ENCODE measurements around the gene BLOC1S5. TPM values are rescaled to one million over a fixed set of nuclear protein-coding genes. Genes with fewer than 3 reads are reported as not detected.
"Not testable (repeated sequence)": the region's sequence is repeated elsewhere in the genome, so short reads cannot be mapped to it uniquely, and the experiment has no call there.

The BLOC1S5 gene
- total and polyA plus RNA-seq, 8 donors, result 0.29 to 31.2 (median 7.2) TPM

GRCh38 chr6:8054276-8054675 is 9.9 kb downstream of the BLOC1S5 start:
- DNase-seq, result no peak
- no peaks in the 10 kb centered on the region for H3K27me3 ChIP-seq
- H3K36me3 ChIP-seq, result peaks cover 0 to 37% (median 35%) of the 10 kb centered on the region in 4 donors
- 87 to 97% (median 93%) methylated on average over 2 of the region's 2 CpGs for WGBS, 5 donors
- H3K9me3 ChIP-seq, result no peaks in the 10 kb centered on the region
- intact Hi-C loops (cut with DNase I; ENCODE audit: low total_unique reads), result no loop called here
- no peak for TF ChIP-seq POLR2A (IDR thresholded peaks at IDR 0.05)
- peaks cover 0 to 8% (median 0%) of the 10 kb centered on the region in 4 donors for H3K4me1 ChIP-seq
- no peak overlapping the region for H3K4me3 ChIP-seq
- no peak overlapping the region for H3K27ac ChIP-seq

- Histone ChIP-seq H3K27me3 (no peaks in the 10 kb centered on the region), H3K27ac (peak overlapping the region in 1 of 5 donors; percentile 39), H3K4me3 (no peak overlapping the region), H3K4me1 (peaks cover 0 to 8% (median 2%) of the 10 kb centered on the region in 4 donors), H3K36me3 (peaks cover 0 to 26% (median 11%) of the 10 kb centered on the region in 4 donors), H3K9me3 (peaks cover 0 to 8% (median 0%) of the 10 kb centered on the region in 4 donors)
- 66 to 81% (median 76%) methylated on average over 3 of the region's 3 CpGs for WGBS, 5 donors
- TF ChIP-seq, protein P1, sequence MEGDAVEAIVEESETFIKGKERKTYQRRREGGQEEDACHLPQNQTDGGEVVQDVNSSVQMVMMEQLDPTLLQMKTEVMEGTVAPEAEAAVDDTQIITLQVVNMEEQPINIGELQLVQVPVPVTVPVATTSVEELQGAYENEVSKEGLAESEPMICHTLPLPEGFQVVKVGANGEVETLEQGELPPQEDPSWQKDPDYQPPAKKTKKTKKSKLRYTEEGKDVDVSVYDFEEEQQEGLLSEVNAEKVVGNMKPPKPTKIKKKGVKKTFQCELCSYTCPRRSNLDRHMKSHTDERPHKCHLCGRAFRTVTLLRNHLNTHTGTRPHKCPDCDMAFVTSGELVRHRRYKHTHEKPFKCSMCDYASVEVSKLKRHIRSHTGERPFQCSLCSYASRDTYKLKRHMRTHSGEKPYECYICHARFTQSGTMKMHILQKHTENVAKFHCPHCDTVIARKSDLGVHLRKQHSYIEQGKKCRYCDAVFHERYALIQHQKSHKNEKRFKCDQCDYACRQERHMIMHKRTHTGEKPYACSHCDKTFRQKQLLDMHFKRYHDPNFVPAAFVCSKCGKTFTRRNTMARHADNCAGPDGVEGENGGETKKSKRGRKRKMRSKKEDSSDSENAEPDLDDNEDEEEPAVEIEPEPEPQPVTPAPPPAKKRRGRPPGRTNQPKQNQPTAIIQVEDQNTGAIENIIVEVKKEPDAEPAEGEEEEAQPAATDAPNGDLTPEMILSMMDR (IDR thresholded peaks at IDR 0.05), result no peak
- no peak for DNase-seq
- intact Hi-C loops (cut with DNase I; ENCODE audit: low total_unique reads), result no loop called here
Measured at GRCh38 chr6:8047541-8048292, 16.5 kb downstream of the BLOC1S5 start.

GRCh38 chr6:8045769-8046168 is 18.4 kb downstream of the BLOC1S5 start:
- H3K4me3 ChIP-seq; H3K9me3 ChIP-seq; intact Hi-C loops (cut with DNase I; ENCODE audit: low total_unique reads); H3K27me3 ChIP-seq; H3K4me1 ChIP-seq; DNase-seq; H3K27ac ChIP-seq: not testable (repeated sequence)
- peaks cover 0 to 30% (median 12%) of the 10 kb centered on the region in 4 donors for H3K36me3 ChIP-seq
- WGBS, 5 donors, result 72 to 88% (median 75%) methylated on average over 4 of the region's 4 CpGs

- no peak overlapping the region for H3K27ac ChIP-seq
- WGBS, 5 donors, result 63 to 83% (median 64%) methylated on average over 3 of the region's 3 CpGs
- intact Hi-C loops (cut with DNase I; ENCODE audit: low total_unique reads), result no loop called here
- peaks cover 0 to 46% (median 30%) of the 10 kb centered on the region in 4 donors for H3K36me3 ChIP-seq
- TF ChIP-seq EP300 (IDR thresholded peaks at IDR 0.05) (no peak), POLR2A (IDR thresholded peaks at IDR 0.05) (no peak), POLR2AphosphoS5 (IDR thresholded peaks at IDR 0.05) (no peak)
- TF ChIP-seq, protein P1 (IDR thresholded peaks at IDR 0.05), result no peak
- peaks cover 0 to 8% (median 0%) of the 10 kb centered on the region in 4 donors for H3K9me3 ChIP-seq
- no peak for DNase-seq
- no peaks in the 10 kb centered on the region for H3K27me3 ChIP-seq
- H3K4me1 ChIP-seq, result peaks cover 0 to 7% (median 0%) of the 10 kb centered on the region in 4 donors
- H3K4me3 ChIP-seq, result no peak overlapping the region
Measured at GRCh38 chr6:8043221-8043620, 21.0 kb downstream of the BLOC1S5 start.

- TF ChIP-seq POLR2AphosphoS5 (IDR thresholded peaks at IDR 0.05), result no peak
- no peak for TF ChIP-seq POLR2A (IDR thresholded peaks at IDR 0.05)
- TF ChIP-seq EP300 (IDR thresholded peaks at IDR 0.05), result no peak
- TF ChIP-seq, protein P1 (IDR thresholded peaks at IDR 0.05), result no peak
- no peak overlapping the region for H3K4me3 ChIP-seq
- 95 to 96% (median 95%) methylated on average over 9 of the region's 9 CpGs for WGBS, 5 donors
- peaks cover 0 to 8% (median 0%) of the 10 kb centered on the region in 4 donors for H3K9me3 ChIP-seq
- peaks cover 0 to 47% (median 30%) of the 10 kb centered on the region in 4 donors for H3K36me3 ChIP-seq
- intact Hi-C loops (cut with DNase I; ENCODE audit: low total_unique reads), result no loop called here
- no peaks in the 10 kb centered on the region for H3K4me1 ChIP-seq
- H3K27me3 ChIP-seq, result no peaks in the 10 kb centered on the region
- no peak for DNase-seq
- H3K27ac ChIP-seq, result no peak overlapping the region
Measured at GRCh38 chr6:8041913-8042583, 22.1 kb downstream of the BLOC1S5 start.

DNA sequence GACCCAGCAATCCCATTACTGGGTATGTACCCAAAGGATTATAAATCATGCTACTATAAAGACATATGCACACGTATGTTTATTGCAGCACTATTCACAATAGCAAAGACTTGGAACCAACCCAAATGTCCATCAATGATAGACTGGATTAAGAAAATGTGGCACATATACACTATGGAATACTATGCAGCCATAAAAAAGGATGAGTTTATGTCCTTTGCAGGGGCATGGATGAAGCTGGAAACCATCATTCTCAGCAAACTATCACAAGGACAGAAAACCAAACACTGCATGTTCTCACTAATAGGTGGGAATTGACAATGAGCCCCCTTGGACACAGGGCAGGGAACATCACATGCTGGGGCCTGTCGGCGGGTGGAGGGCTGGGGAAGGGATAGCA is 30.1 kb downstream of the BLOC1S5 start:
- WGBS, 5 donors, result 88 to 97% (median 92%) methylated on average over 3 of the region's 3 CpGs
- DNase-seq; H3K36me3 ChIP-seq; H3K27ac ChIP-seq; H3K4me1 ChIP-seq; H3K27me3 ChIP-seq; intact Hi-C loops (cut with DNase I; ENCODE audit: low total_unique reads); H3K4me3 ChIP-seq; H3K9me3 ChIP-seq: not testable (repeated sequence)

Data from stomach (tissue), 9 donors.